ENCODE measurements around the gene ATP8A1. TPM values are rescaled to one million over a fixed set of nuclear protein-coding genes. Genes with fewer than 3 reads are reported as not detected.
"Not testable (repeated sequence)": the region's sequence is repeated elsewhere in the genome, so short reads cannot be mapped to it uniquely, and the experiment has no call there.

The ATP8A1 gene
- total RNA-seq, 2 donors from 2014 or later = 20.5 to 52.9 TPM

- H3K4me3 Mint-ChIP-seq = no peak overlapping the region
- DNase-seq (ENCODE audit: low spot score) (no peak), ATAC-seq (no peak)
- peaks cover 0 to 5% of the 10 kb centered on the region in 2 donors for H3K4me1 Mint-ChIP-seq (ENCODE audit: low read depth in 2 of 2)
- H3K27me3 Mint-ChIP-seq = no peaks in the 10 kb centered on the region
- peaks cover 18% of the 10 kb centered on the region for H3K36me3 Mint-ChIP-seq
- no peaks in the 10 kb centered on the region for H3K9me3 Mint-ChIP-seq
- no peak overlapping the region for H3K27ac Mint-ChIP-seq
These were observed 190.5 kb downstream of the ATP8A1 start for GRCh38 chr4:42466273-42466844.

- H3K27me3 Mint-ChIP-seq = no peaks in the 10 kb centered on the region
- DNase-seq (ENCODE audit: low spot score) (no peak), ATAC-seq (no peak)
- H3K9me3 Mint-ChIP-seq = no peaks in the 10 kb centered on the region
- peaks cover 20% of the 10 kb centered on the region for H3K36me3 Mint-ChIP-seq
- H3K4me1 Mint-ChIP-seq (ENCODE audit: low read depth in 2 of 2) = peaks cover 0 to 5% of the 10 kb centered on the region in 2 donors
- H3K27ac Mint-ChIP-seq = no peak overlapping the region
- H3K4me3 Mint-ChIP-seq = no peak overlapping the region
These were observed 192.3 kb downstream of the ATP8A1 start for GRCh38 chr4:42464550-42465094.

- DNase-seq (ENCODE audit: low spot score); H3K4me1 Mint-ChIP-seq (ENCODE audit: low read depth in 2 of 2); H3K27me3 Mint-ChIP-seq; H3K9me3 Mint-ChIP-seq; H3K4me3 Mint-ChIP-seq; ATAC-seq; H3K27ac Mint-ChIP-seq: not testable (repeated sequence)
- H3K36me3 Mint-ChIP-seq = peaks cover 20% of the 10 kb centered on the region
These were observed 195.7 kb downstream of the ATP8A1 start for GRCh38 chr4:42461216-42461615.

- Mint-ChIP-seq H3K36me3 (peaks cover 20% of the 10 kb centered on the region), H3K27ac (no peak overlapping the region), H3K4me3 (no peak overlapping the region), H3K27me3 (no peaks in the 10 kb centered on the region), H3K9me3 (no peaks in the 10 kb centered on the region), H3K4me1 (ENCODE audit: low read depth in 2 of 2) (peaks cover 0 to 3% of the 10 kb centered on the region in 2 donors)
- ATAC-seq (peak in 1 of 2 donors; percentile 27), DNase-seq (ENCODE audit: low spot score) (no peak)
These were observed 196.9 kb downstream of the ATP8A1 start for GRCh38 chr4:42460043-42460442.

- Mint-ChIP-seq H3K27me3 (no peaks in the 10 kb centered on the region), H3K4me1 (ENCODE audit: low read depth in 2 of 2) (peaks cover 0 to 3% of the 10 kb centered on the region in 2 donors), H3K36me3 (peaks cover 19% of the 10 kb centered on the region), H3K4me3 (no peak overlapping the region), H3K27ac (no peak overlapping the region), H3K9me3 (no peaks in the 10 kb centered on the region)
- no peak for DNase-seq (ENCODE audit: low spot score)
- ATAC-seq = no peak
These were observed 198.2 kb downstream of the ATP8A1 start for GRCh38 chr4:42458657-42459056.

GRCh38 chr4:42454755-42455420, 202.0 kb downstream of the ATP8A1 start:
- Mint-ChIP-seq H3K9me3 (no peaks in the 10 kb centered on the region), H3K27me3 (no peaks in the 10 kb centered on the region), H3K27ac (no peak overlapping the region), H3K36me3 (no peaks in the 10 kb centered on the region), H3K4me3 (no peak overlapping the region), H3K4me1 (ENCODE audit: low read depth in 2 of 2) (peaks cover 0 to 3% of the 10 kb centered on the region in 2 donors)
- DNase-seq (ENCODE audit: low spot score) (no peak), ATAC-seq (no peak)

GRCh38 chr4:42453612-42454011, 203.3 kb downstream of the ATP8A1 start:
- Mint-ChIP-seq H3K9me3 (no peaks in the 10 kb centered on the region), H3K4me1 (ENCODE audit: low read depth in 2 of 2) (peaks cover 0 to 3% of the 10 kb centered on the region in 2 donors), H3K27me3 (no peaks in the 10 kb centered on the region), H3K4me3 (no peak overlapping the region), H3K36me3 (no peaks in the 10 kb centered on the region), H3K27ac (no peak overlapping the region)
- DNase-seq (ENCODE audit: low spot score) (no peak), ATAC-seq (no peak)

GRCh38 chr4:42452823-42453222, 204.1 kb downstream of the ATP8A1 start:
- Mint-ChIP-seq H3K27ac (no peak overlapping the region), H3K4me3 (no peak overlapping the region), H3K9me3 (no peaks in the 10 kb centered on the region), H3K4me1 (ENCODE audit: low read depth in 2 of 2) (peaks cover 0 to 3% of the 10 kb centered on the region in 2 donors), H3K27me3 (no peaks in the 10 kb centered on the region), H3K36me3 (no peaks in the 10 kb centered on the region)
- DNase-seq (ENCODE audit: low spot score) (no peak), ATAC-seq (no peak)

GRCh38 chr4:42446823-42447222, 210.1 kb downstream of the ATP8A1 start:
- DNase-seq (ENCODE audit: low spot score) (no peak), ATAC-seq (no peak)
- no peaks in the 10 kb centered on the region for H3K4me1 Mint-ChIP-seq (ENCODE audit: low read depth in 2 of 2)
- H3K36me3 Mint-ChIP-seq = peaks cover 5% of the 10 kb centered on the region
- H3K27ac Mint-ChIP-seq = no peak overlapping the region
- no peaks in the 10 kb centered on the region for H3K9me3 Mint-ChIP-seq
- no peaks in the 10 kb centered on the region for H3K27me3 Mint-ChIP-seq
- H3K4me3 Mint-ChIP-seq = no peak overlapping the region

GRCh38 chr4:42445038-42445437, 211.9 kb downstream of the ATP8A1 start:
- Mint-ChIP-seq H3K9me3 (no peaks in the 10 kb centered on the region), H3K4me3 (no peak overlapping the region), H3K4me1 (ENCODE audit: low read depth in 2 of 2) (no peaks in the 10 kb centered on the region), H3K27ac (no peak overlapping the region), H3K36me3 (peaks cover 5% of the 10 kb centered on the region), H3K27me3 (no peaks in the 10 kb centered on the region)
- no peak for ATAC-seq
- DNase-seq (ENCODE audit: low spot score) = no peak

- no peak overlapping the region for H3K4me3 Mint-ChIP-seq
These were observed 214.3 kb downstream of the ATP8A1 start for GRCh38 chr4:42442601-42443000.

GRCh38 chr4:42440083-42440482, 216.8 kb downstream of the ATP8A1 start:
- ATAC-seq = no peak
- H3K27ac Mint-ChIP-seq = no peak overlapping the region
- no peak overlapping the region for H3K4me3 Mint-ChIP-seq
- H3K4me1 Mint-ChIP-seq (ENCODE audit: low read depth in 2 of 2) = peaks cover 0 to 3% of the 10 kb centered on the region in 2 donors
- peaks cover 32% of the 10 kb centered on the region for H3K36me3 Mint-ChIP-seq
- no peak for DNase-seq (ENCODE audit: low spot score)
- no peaks in the 10 kb centered on the region for H3K27me3 Mint-ChIP-seq
- no peaks in the 10 kb centered on the region for H3K9me3 Mint-ChIP-seq

More at GRCh38 chr4:42442601-42443000, 214.3 kb downstream of the ATP8A1 start:
- DNase-seq (ENCODE audit: low spot score) (no peak), ATAC-seq (no peak)
- H3K27ac Mint-ChIP-seq = no peak overlapping the region
- H3K36me3 Mint-ChIP-seq = peaks cover 18% of the 10 kb centered on the region
- H3K9me3 Mint-ChIP-seq = no peaks in the 10 kb centered on the region
- peaks cover 0 to 3% of the 10 kb centered on the region in 2 donors for H3K4me1 Mint-ChIP-seq (ENCODE audit: low read depth in 2 of 2)
- H3K27me3 Mint-ChIP-seq = no peaks in the 10 kb centered on the region

- peaks cover 0 to 3% of the 10 kb centered on the region in 2 donors for H3K4me1 Mint-ChIP-seq (ENCODE audit: low read depth in 2 of 2)
- H3K9me3 Mint-ChIP-seq = no peaks in the 10 kb centered on the region
- H3K27me3 Mint-ChIP-seq = no peaks in the 10 kb centered on the region
- no peak for ATAC-seq
- peaks cover 36% of the 10 kb centered on the region for H3K36me3 Mint-ChIP-seq
- H3K27ac Mint-ChIP-seq = no peak overlapping the region
- no peak for DNase-seq (ENCODE audit: low spot score)
- H3K4me3 Mint-ChIP-seq = no peak overlapping the region
These were observed 219.9 kb downstream of the ATP8A1 start for GRCh38 chr4:42436928-42437565.

- Mint-ChIP-seq H3K4me1 (ENCODE audit: low read depth in 2 of 2) (peaks cover 0 to 6% of the 10 kb centered on the region in 2 donors), H3K4me3 (no peak overlapping the region), H3K27me3 (no peaks in the 10 kb centered on the region), H3K9me3 (no peaks in the 10 kb centered on the region), H3K36me3 (peaks cover 3% of the 10 kb centered on the region), H3K27ac (no peak overlapping the region)
- no peak for DNase-seq (ENCODE audit: low spot score)
- ATAC-seq = no peak
These were observed 228.9 kb downstream of the ATP8A1 start for GRCh38 chr4:42428036-42428435.

All from natural killer cell treated with Interleukin-12 subunit alpha and Interleukin-12 subunit beta and Interleukin-15 and Interleukin-18, amount 100 ng/mL, for 72 hours (primary cell).